ENCODE measurements around the gene RNF41.

The RNF41 gene
- 23.7 to 50.4 (median 38.2) reads per million in 17 experiments for total RNA-seq

GRCh38 chr12:56221757-56222530 lies at the start of gene RNF41:
Gene RNF41, minus strand, starts transcription at chr12:56221922. Its CDS starts 7,875 bp downstream, at chr12:56214047.
- DNase-seq, result peak; percentile 97 to 99 (median 98)

- DNase-seq, result peak in 3 of 4 experiments; percentile 13 to 31 (median 23)
Observed at GRCh38 chr12:56271031-56271430, 49.3 kb upstream of the RNF41 start.

- DNase-seq, result peak in 1 of 4 experiments; percentile 47
Observed at GRCh38 chr12:56267443-56268071, 45.8 kb upstream of the RNF41 start.

- peak; percentile 72 to 89 (median 83) for DNase-seq
Observed at GRCh38 chr12:56266693-56267442, 45.1 kb upstream of the RNF41 start, which contains the start of gene COQ10A. Gene COQ10A, plus strand, starts transcription at chr12:56266942. Its CDS starts 177 bp downstream, at chr12:56267119.

- DNase-seq, result peak in 2 of 4 experiments; percentile 5 to 17
Observed at GRCh38 chr12:56266068-56266692, 44.5 kb upstream of the RNF41 start.

- DNase-seq, result peak in 1 of 4 experiments; percentile 10
Observed at GRCh38 chr12:56262955-56263354, 41.2 kb upstream of the RNF41 start.

GRCh38 chr12:56261503-56262232 lies 39.9 kb upstream of the RNF41 start:
- no peak for DNase-seq

- DNase-seq, result no peak
Observed at GRCh38 chr12:56260921-56261320, 39.2 kb upstream of the RNF41 start.

- DNase-seq, result no peak
Observed at GRCh38 chr12:56260380-56260779, 38.7 kb upstream of the RNF41 start.

- DNase-seq, result no peak
Observed at GRCh38 chr12:56258820-56259183, 37.1 kb upstream of the RNF41 start.

- DNase-seq, result peak; percentile 83 to 95 (median 90)
Observed at GRCh38 chr12:56258068-56258819, 36.5 kb upstream of the RNF41 start, which contains the start of gene ANKRD52. Gene ANKRD52, minus strand, starts transcription at chr12:56258384. Its CDS starts 115 bp downstream, at chr12:56258269.

- peak; percentile 4 to 48 (median 26) for DNase-seq
Observed at GRCh38 chr12:56257491-56258067, 35.9 kb upstream of the RNF41 start.

GRCh38 chr12:56257071-56257470 lies 35.3 kb upstream of the RNF41 start:
- no peak for DNase-seq

GRCh38 chr12:56256326-56256960 lies 34.7 kb upstream of the RNF41 start:
- DNase-seq, result no peak

GRCh38 chr12:56255671-56256070 lies 33.9 kb upstream of the RNF41 start:
- DNase-seq, result no peak

GRCh38 chr12:56253091-56253490 lies 31.4 kb upstream of the RNF41 start:
- DNase-seq, result no peak

GRCh38 chr12:56252649-56253048 lies 30.9 kb upstream of the RNF41 start:
- DNase-seq, result no peak

GRCh38 chr12:56248711-56249110 lies 27.0 kb upstream of the RNF41 start:
- DNase-seq, result no peak

GRCh38 chr12:56247923-56248322 lies 26.2 kb upstream of the RNF41 start:
- no peak for DNase-seq

- no peak for DNase-seq
Observed at GRCh38 chr12:56244494-56244893, 22.8 kb upstream of the RNF41 start.

All from suppressor macrophage (primary cell).